ENCODE data around the gene ABLIM1.

- TF ChIP-seq BCL3 (IDR thresholded peaks at IDR 0.05; ENCODE audit: borderline replicate concordance, insufficient read depth, low read depth, low read length, poor library complexity, severe bottlenecking) (no peak), SP1 (IDR thresholded peaks at IDR 0.05; ENCODE audit: low read depth, low read length) (no peak), ESRRA (IDR thresholded peaks at IDR 0.05; ENCODE audit: low read length) (no peak), REST (IDR thresholded peaks at IDR 0.05; ENCODE audit: low read depth, low read length) (no peak), CTCF (IDR thresholded peaks at IDR 0.05 in 2 of 3, conservative IDR thresholded peaks at IDR 0.05 in 1 of 3; ENCODE audit: control insufficient read depth in 2 of 3, extremely low read depth in 1 of 3, insufficient read depth in 1 of 3, low read depth in 3 of 3, low read length in 3 of 3) (no peak), KDM1A (IDR thresholded peaks at IDR 0.05; ENCODE audit: borderline replicate concordance) (no peak), EZH2 (IDR thresholded peaks at IDR 0.05; ENCODE audit: borderline replicate concordance, control insufficient read depth, low read depth, low read length) (no peak), RCOR1 (conservative IDR thresholded peaks at IDR 0.05; ENCODE audit: low read depth, low read length) (no peak)
Observed at GRCh38 chr10:114441107-114441506, 217.0 kb downstream of the ABLIM1 start.
